Measurements from ENCODE around the gene SCD.

DNA sequence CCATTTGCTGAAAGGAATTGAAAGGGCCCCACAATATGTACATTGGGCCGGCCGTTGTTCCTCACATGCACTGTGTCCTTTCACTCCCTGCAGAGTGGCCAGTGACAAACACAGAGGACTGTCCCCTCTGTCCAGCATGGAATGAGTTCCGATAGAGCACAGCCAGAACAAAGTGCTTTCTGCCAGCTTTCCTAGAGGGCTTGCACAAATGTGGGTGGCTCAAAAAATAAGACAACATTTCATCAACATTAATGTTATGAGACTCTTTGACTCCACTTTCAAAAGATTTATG lies 19.4 kb upstream of the SCD start:
- TF ChIP-seq, protein P1, sequence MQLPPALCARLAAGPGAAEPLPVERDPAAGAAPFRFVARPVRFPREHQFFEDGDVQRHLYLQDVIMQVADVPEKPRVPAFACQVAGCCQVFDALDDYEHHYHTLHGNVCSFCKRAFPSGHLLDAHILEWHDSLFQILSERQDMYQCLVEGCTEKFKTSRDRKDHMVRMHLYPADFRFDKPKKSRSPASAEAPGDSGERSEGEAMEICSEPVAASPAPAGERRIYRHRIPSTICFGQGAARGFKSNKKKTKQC (CRISPR knock-in tag; IDR thresholded peaks at IDR 0.05) = no peak
- no peak for TF ChIP-seq KDM2B (CRISPR knock-in tag; IDR thresholded peaks at IDR 0.05)
- TF ChIP-seq, protein P2, sequence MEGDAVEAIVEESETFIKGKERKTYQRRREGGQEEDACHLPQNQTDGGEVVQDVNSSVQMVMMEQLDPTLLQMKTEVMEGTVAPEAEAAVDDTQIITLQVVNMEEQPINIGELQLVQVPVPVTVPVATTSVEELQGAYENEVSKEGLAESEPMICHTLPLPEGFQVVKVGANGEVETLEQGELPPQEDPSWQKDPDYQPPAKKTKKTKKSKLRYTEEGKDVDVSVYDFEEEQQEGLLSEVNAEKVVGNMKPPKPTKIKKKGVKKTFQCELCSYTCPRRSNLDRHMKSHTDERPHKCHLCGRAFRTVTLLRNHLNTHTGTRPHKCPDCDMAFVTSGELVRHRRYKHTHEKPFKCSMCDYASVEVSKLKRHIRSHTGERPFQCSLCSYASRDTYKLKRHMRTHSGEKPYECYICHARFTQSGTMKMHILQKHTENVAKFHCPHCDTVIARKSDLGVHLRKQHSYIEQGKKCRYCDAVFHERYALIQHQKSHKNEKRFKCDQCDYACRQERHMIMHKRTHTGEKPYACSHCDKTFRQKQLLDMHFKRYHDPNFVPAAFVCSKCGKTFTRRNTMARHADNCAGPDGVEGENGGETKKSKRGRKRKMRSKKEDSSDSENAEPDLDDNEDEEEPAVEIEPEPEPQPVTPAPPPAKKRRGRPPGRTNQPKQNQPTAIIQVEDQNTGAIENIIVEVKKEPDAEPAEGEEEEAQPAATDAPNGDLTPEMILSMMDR (IDR thresholded peaks at IDR 0.05 in 2 of 3, conservative IDR thresholded peaks at IDR 0.05 in 1 of 3; ENCODE audit: insufficient read depth in 2 of 3, low read depth in 1 of 3, low read length in 3 of 3) = no peak
- TF ChIP-seq EGR1 (conservative IDR thresholded peaks at IDR 0.05) = no peak
- TF ChIP-seq EZH2 (IDR thresholded peaks at IDR 0.05; ENCODE audit: borderline replicate concordance, low read depth, low read length) = no peak
- TF ChIP-seq, protein P3, sequence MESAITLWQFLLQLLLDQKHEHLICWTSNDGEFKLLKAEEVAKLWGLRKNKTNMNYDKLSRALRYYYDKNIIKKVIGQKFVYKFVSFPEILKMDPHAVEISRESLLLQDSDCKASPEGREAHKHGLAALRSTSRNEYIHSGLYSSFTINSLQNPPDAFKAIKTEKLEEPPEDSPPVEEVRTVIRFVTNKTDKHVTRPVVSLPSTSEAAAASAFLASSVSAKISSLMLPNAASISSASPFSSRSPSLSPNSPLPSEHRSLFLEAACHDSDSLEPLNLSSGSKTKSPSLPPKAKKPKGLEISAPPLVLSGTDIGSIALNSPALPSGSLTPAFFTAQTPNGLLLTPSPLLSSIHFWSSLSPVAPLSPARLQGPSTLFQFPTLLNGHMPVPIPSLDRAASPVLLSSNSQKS (CRISPR knock-in tag; IDR thresholded peaks at IDR 0.05) = no peak
- no peak for TF ChIP-seq POLR2AphosphoS5 (IDR thresholded peaks at IDR 0.05; ENCODE audit: control insufficient read depth, insufficient read depth, low read depth, low read length)
- TF ChIP-seq ZNF780A (CRISPR knock-in tag; IDR thresholded peaks at IDR 0.05) = no peak
